ENCODE measurements around the gene JAG1. TPM values are rescaled to one million over a fixed set of nuclear protein-coding genes. Genes with fewer than 3 reads are reported as not detected.

JAG1 gene
- total and polyA plus RNA-seq, 2 donors (not counting 3 experiments of a cell fraction or from before 2014, with no cell fraction given), result 19.7 to 37.0 TPM

GRCh38 chr20:10633718-10634117 is 40.1 kb downstream of the JAG1 start:
- Histone ChIP-seq H2AFZ (ENCODE audit: low read depth, low read length) (no peak overlapping the region), H3K9me1 (replicated peaks; ENCODE audit: control insufficient read depth, extremely low read depth, insufficient read depth, low read length) (no peaks in the 10 kb centered on the region), H3K4me1 (ENCODE audit: control insufficient read depth, extremely low read depth, insufficient read depth, low read length) (peaks cover 38% of the 10 kb centered on the region), H3K9ac (replicated peaks; ENCODE audit: extremely low read depth, insufficient read depth, low read length) (no peak overlapping the region), H3K36me3 (ENCODE audit: control insufficient read depth in 2 of 2, extremely low read depth in 1 of 2, insufficient read depth in 2 of 2, low read length in 2 of 2) (no peaks in the 10 kb centered on the region), H4K20me1 (replicated peaks; ENCODE audit: control insufficient read depth, extremely low read depth, insufficient read depth, low read length) (no peaks in the 10 kb centered on the region), H3K9me3 (replicated peaks; ENCODE audit: control insufficient read depth, insufficient read depth, low read length) (no peaks in the 10 kb centered on the region), H3K4me3 (replicated peaks in 1 of 3; ENCODE audit: insufficient read depth in 1 of 3, low read depth in 1 of 3, low read length in 3 of 3) (no peak overlapping the region), H3K27me3 (ENCODE audit: control insufficient read depth in 2 of 2, insufficient read depth in 2 of 2, low read length in 2 of 2) (no peaks in the 10 kb centered on the region), H3K4me2 (ENCODE audit: insufficient read depth, low read length) (no peak overlapping the region), H3K27ac (ENCODE audit: insufficient read depth, low read depth, low read length) (no peak overlapping the region), H3K79me2 (ENCODE audit: control insufficient read depth, insufficient read depth, low read length) (no peaks in the 10 kb centered on the region)
- dilution Hi-C loops (cut with MboI; ENCODE audit: extremely low pct_ligation_motif_present, low sequenced_read_pairs) (no loop called here), intact Hi-C loops (cut with micrococcal nuclease) (no loop called here)
- no peak for FAIRE-seq
- ChIA-PET POLR2A (no interaction called here), CTCF (no interaction called here)
- no TSS peak for BruUV-seq (replicated peaks)
- no peak for DNase-seq (ENCODE audit: low read depth, low spot score)
- no peak for TF ChIP-seq MAX (IDR thresholded peaks at IDR 0.05; ENCODE audit: insufficient read depth, insufficient read length)
- TF ChIP-seq FOS (IDR thresholded peaks at IDR 0.05; ENCODE audit: borderline replicate concordance, insufficient read depth, low read length), result no peak
- no peak for TF ChIP-seq MYC (IDR thresholded peaks at IDR 0.05; ENCODE audit: low read depth, low read length)
- no peak for TF ChIP-seq CTCF (IDR thresholded peaks at IDR 0.05; ENCODE audit: extremely low read depth in 1 of 2, insufficient read depth in 1 of 2, low read depth in 1 of 2, low read length in 2 of 2)
- TF ChIP-seq POLR2AphosphoS5 (IDR thresholded peaks at IDR 0.05; ENCODE audit: insufficient read depth, low read depth, low read length), result no peak
- no peak for TF ChIP-seq POLR2A (IDR thresholded peaks at IDR 0.05; ENCODE audit: low read depth, low read length)
- no peak for TF ChIP-seq GATA2 (IDR thresholded peaks at IDR 0.05; ENCODE audit: insufficient read depth, insufficient read length, low read depth, low read length)
- no peak for TF ChIP-seq EZH2 (IDR thresholded peaks at IDR 0.05; ENCODE audit: borderline replicate concordance, low read depth, low read length, severe bottlenecking)
- no peak for TF ChIP-seq JUN (IDR thresholded peaks at IDR 0.05; ENCODE audit: borderline replicate concordance, insufficient read depth, insufficient read length, low read depth)

Data from endothelial cell of umbilical vein (primary cell).